GM21825 (cell line): ENCODE data around the gene KRTAP10-3.

Experiments
- ATAC-seq: cut with Tn5 transposase; IDR thresholded peaks from one replicate; pipeline ENCODE4 v1.9.1; 2021; ENCODE audit warnings: mild to moderate bottlenecking, moderate library complexity; ENCODE audit not compliant: unreplicated experiment

Gene KRTAP10-3

GRCh38 chr21:44519346-44520325, 39.0 kb downstream of the KRTAP10-3 start:
- no peak for ATAC-seq

DNA sequence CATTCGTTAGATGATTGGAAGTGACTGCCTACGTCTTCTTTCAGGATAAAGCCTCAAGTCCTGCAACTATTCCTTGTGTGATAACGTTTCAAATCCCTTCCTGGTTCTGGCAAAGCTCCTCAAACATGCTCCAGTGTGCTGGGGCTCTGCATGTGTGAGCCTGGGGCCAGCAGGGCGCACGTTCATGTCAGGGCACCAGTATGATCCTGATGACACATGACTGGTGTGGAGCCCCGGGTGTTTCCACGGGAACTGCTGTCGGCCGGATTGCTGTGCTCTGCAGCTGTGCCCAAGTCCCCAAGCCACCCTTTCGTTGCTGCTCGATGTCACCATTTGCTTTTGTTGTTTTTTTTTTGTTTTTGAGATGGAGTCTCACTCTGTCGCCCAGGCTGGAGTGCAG, 39.9 kb downstream of the KRTAP10-3 start:
- no peak for ATAC-seq

- no peak for ATAC-seq
These were observed 41.3 kb downstream of the KRTAP10-3 start for GRCh38 chr21:44517175-44517899.

DNA sequence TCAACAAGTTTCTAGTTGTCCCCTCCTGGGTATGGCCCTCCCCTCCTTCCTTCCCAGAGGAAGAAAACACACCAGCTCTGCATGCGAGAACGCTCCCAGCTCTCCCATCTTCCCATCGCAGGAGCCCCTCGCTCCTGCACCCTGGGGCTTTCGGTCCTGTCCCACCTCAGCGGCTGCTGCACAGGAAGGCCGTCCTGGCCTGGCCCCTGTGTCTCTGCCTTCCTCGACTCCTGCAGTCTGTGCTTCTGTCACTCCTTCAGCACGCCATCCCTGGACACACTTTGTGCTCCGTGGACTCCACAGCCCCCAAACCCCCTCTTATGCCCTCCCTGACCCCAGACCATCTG, 41.8 kb downstream of the KRTAP10-3 start:
- ATAC-seq = no peak

GRCh38 chr21:44516342-44516741, 42.3 kb downstream of the KRTAP10-3 start:
- ATAC-seq = no peak

DNA sequence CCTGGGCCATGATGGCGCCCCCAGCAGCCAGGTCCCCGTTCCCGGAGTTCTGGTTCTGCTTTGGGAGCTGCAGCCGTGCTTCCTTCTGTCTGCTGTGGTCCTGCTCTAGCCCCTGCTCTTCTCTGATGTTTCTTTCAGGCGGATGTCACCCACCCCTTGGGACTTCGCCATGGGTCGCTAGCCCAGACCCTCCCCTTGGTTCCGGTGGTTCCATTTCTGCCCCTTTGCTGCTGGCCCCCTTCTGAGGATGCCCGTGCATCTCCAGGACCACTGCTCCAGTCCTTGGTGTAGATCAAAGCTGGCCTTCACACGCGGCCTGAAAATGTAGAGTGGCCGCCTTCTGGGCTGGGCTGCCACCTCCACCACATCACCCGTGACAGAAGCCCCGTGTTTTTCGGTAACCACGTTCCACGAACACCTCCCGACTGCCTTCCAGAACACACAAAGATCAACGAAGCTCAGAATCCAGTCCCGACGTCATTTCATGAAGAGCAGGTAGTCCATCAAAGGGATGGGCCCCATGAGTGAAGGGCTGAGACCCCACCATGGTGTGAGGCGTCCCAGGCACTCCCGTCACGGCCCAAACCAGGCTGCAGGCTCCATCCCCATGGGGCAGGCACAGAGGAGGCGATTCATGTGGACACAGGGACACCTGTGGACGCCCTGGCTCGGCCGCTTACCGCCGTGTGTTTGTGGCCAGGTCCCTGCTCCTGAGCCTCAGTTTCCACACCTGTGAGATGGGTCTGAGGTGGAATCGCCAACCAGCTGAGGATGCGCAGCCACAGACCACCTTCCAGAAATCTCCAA, 43.0 kb downstream of the KRTAP10-3 start:
- ATAC-seq = no peak

GRCh38 chr21:44514746-44515358, 43.7 kb downstream of the KRTAP10-3 start:
- no peak for ATAC-seq

GRCh38 chr21:44514218-44514520, 44.4 kb downstream of the KRTAP10-3 start:
- no peak for ATAC-seq

DNA sequence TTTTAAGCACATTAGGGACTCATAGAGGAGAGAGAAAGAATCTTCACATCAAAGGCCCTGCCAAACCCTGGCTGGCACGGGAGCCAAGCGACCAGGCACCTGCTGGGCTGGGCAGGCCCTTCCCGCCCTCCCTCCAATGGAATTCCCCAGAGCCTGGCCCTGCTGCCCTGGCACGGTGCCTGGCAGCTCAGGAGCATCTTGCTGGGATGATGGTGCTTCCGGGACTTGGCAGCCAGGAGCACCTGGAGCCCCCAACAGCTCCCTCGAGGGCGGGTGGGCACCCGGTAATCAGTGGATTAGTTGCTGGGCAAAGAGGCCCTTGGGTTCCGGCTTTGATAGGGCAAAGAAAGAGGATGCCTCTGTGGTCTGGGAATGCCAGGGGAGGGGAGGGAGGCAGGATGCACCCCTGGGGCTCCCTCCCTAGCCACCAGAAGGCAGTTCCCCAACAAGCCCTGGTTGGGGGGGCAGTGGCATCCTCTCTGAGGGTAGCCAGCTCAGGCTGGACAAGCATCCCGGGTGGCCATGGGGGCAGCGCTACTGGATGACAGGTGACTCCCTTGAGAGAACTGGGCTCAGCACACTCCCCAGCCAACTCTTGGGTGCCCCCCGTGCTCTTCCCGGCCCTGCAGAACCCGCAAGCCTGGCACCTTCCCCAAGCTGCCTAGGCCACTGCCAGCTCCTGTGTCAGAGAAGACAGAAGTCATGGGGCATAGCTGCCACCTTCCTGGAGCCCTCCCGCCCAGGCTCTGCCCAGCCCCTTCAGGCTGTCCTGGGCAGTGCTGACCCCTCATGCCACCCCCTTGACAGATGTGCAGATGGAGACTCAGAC, 45.0 kb downstream of the KRTAP10-3 start:
- ATAC-seq = no peak

GRCh38 chr21:44512496-44513388, 45.9 kb downstream of the KRTAP10-3 start:
- no peak for ATAC-seq

DNA sequence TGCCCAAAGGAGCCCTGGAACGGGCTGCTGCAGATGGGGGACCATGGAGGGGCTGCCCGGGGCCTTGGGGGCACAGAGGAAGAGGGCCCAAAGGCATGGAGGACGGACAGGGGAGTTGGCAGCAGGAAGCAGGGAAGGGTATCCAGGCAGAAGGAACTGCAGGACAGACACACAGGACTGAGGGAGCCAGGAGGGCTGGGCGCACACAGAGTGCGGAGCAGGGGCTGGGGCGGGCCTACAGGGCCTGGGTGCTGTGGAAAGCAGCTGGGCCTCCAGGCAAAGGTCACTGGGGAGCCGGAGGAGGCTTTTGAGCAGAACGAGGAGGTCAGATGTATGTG, 46.7 kb downstream of the KRTAP10-3 start:
- no peak for ATAC-seq

DNA sequence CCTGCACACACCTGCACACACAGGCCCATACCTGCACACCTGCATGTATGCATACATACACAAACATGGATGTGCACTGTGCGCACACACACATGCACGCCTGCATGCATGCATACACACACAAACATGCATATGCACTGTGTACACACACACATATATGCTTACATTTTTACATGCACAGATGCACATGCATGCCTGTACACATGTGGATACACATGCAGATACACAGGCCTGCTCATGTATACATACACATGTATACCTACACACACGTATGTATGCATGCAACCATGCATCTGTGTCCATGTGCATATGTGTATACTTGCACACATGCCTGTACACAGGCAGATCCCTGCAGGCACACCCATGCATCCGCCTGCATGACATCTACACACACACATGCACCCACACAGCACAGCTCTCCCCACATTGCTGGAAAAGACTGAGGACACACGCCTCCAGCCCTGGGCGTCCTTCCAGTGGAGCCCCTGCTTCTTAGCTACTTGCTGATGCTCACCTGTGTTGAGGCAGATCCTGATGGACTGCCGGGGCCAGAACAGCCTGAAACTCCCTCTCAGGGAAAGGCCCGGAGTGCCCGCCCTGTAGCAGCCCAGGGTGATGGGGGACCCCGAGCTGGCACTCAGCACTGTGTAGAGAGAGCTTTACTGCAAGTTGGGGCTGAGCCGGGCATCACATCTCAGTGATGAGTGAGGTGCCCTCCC, 47.2 kb downstream of the KRTAP10-3 start:
- ATAC-seq = no peak

- no peak for ATAC-seq
These were observed 47.9 kb downstream of the KRTAP10-3 start for GRCh38 chr21:44510508-44511218.

- no peak for ATAC-seq
These were observed 48.5 kb downstream of the KRTAP10-3 start for GRCh38 chr21:44510109-44510507.

DNA sequence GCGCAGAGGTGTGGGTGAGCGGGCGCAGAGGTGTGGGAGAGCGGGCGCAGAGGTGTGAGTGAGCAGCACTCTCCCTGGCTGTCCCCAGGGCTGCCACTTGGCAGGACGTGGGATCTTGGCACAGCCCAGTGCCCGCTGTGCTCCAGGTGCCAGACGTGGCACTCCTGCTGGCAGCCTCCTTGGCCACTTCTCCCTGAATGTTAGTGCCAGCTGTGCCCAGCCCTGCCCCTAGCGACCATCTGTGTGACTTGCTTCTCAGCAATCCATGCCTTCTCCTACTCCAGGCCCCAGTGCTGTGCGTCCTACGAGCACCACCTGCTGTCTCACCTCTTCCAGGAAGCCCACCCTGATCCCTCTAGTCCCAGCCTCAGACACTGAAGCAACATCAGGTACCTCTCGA, 49.1 kb downstream of the KRTAP10-3 start:
- no peak for ATAC-seq

DNA sequence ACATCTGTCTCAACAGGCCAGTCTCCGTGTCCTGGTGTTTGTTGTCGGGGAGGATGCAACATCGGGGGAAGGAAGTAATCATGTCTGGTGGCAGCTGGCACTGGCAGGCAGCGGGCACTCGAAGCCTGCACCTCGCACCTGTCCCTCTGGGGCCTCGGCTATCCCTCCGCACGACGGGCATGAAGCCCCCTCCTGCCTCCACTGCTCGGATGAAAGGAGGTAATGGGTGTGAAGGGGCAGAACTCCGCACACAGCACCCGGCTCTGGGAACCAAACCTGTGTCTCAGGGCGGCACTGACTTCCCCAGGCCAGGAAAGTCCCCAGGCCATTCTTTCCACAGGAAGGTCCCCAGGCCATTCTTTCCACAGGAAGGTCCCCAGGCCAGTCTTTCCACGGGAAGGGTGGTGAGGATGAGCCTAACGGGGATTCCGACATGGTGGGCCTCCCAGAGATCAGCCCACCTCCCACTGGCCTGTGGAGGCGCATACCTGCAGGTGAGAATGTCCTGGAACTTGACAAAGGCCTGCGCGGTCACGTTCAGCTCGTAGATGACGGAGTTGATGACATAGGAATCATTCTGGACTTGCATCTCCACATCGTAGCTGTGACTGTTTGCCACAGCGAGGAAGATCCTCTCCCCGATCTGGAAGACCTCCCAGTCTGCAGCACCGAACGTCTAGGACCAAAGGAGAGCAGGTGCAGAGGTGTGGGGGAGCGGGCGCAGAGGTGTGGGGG, 49.7 kb downstream of the KRTAP10-3 start:
- no peak for ATAC-seq

DNA sequence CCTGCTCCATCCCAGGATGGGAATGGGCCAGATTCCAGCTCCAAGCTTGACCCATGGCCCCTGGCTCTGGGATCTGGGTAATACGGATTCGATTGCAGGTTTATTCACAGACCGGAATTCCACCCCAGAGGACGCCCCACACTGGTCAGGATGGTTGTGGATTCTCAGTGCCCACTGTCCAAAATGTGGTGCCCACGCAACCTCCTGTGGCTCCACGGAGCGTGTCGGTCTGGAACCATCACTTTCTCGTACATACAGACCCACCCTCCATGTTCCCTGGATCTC, 50.2 kb downstream of the KRTAP10-3 start:
- no peak for ATAC-seq
